Astrocyte (in vitro differentiated cells and primary cell): Measurements from ENCODE around the gene MYO3B.

Source experiments
- CTCF ChIP-seq: IDR thresholded peaks from 2 replicates; pipeline ENCODE4 v1.5.1; 2011; ENCODE audit warnings: low read depth, mild to moderate bottlenecking, inconsistent platforms, low read length, moderate library complexity; ENCODE audit not compliant: insufficient read depth
- EZH2 ChIP-seq: IDR thresholded peaks from 2 replicates; pipeline ENCODE4 v1.6.1; 2012; ENCODE audit warnings: mild to moderate bottlenecking, low read length, inconsistent platforms; ENCODE audit not compliant: insufficient read depth

- TF ChIP-seq CTCF (no peak), EZH2 (no peak)
These were observed 21.4 kb upstream of the MYO3B start for GRCh38 chr2:170156592-170156991.
